ENCODE data around the gene ANKRD36. TPM values are rescaled to one million over a fixed set of nuclear protein-coding genes. Genes with fewer than 3 reads are reported as not detected.
A peak's percentile ranks its signal among the peaks of the same experiment; 100 is the strongest.
"Not testable (repeated sequence)": the region's sequence is repeated elsewhere in the genome, so short reads cannot be mapped to it uniquely, and the experiment has no call there.

Gene ANKRD36
- total RNA-seq, 1 donor from 2014 or later: 24.4 TPM

GRCh38 chr2:97210325-97210724 lies 97.4 kb downstream of the ANKRD36 start:
- ATAC-seq: no peak

GRCh38 chr2:97215025-97215424 lies 102.1 kb downstream of the ANKRD36 start:
- H3K9me3 ChIP-seq; DNase-seq; H3K27me3 ChIP-seq (ENCODE audit: low read depth); H3K27ac ChIP-seq; ATAC-seq; intact Hi-C loops (cut with DNase I); H3K4me1 ChIP-seq; H3K4me3 ChIP-seq: not testable (repeated sequence)
- peaks cover 58% of the 10 kb centered on the region for H3K36me3 ChIP-seq

More at GRCh38 chr2:97210325-97210724, 97.4 kb downstream of the ANKRD36 start:
- no peak for TF ChIP-seq CTCF (IDR thresholded peaks at IDR 0.05)
- no peaks in the 10 kb centered on the region for H3K4me1 ChIP-seq
- intact Hi-C loops (cut with DNase I): no loop called here
- no peak overlapping the region for H3K27ac ChIP-seq
- no peak overlapping the region for H3K4me3 ChIP-seq
- H3K9me3 ChIP-seq: no peaks in the 10 kb centered on the region
- H3K36me3 ChIP-seq: peaks cover 46% of the 10 kb centered on the region
- H3K27me3 ChIP-seq (ENCODE audit: low read depth): no peaks in the 10 kb centered on the region
- no peak for DNase-seq

- ATAC-seq; intact Hi-C loops (cut with DNase I); H3K27ac ChIP-seq: not testable (repeated sequence)
Measured at GRCh38 chr2:97230848-97231585, 118.1 kb downstream of the ANKRD36 start.

GRCh38 chr2:97232981-97233380 lies 120.0 kb downstream of the ANKRD36 start:
- H3K36me3 ChIP-seq: peaks cover 13% of the 10 kb centered on the region
- H3K4me3 ChIP-seq; H3K4me1 ChIP-seq; H3K27ac ChIP-seq; H3K27me3 ChIP-seq (ENCODE audit: low read depth); ATAC-seq; DNase-seq; H3K9me3 ChIP-seq; intact Hi-C loops (cut with DNase I): not testable (repeated sequence)

More at GRCh38 chr2:97230848-97231585, 118.1 kb downstream of the ANKRD36 start:
- not testable (repeated sequence) for H3K27me3 ChIP-seq (ENCODE audit: low read depth); H3K9me3 ChIP-seq; DNase-seq; H3K4me3 ChIP-seq; H3K4me1 ChIP-seq
- peaks cover 13% of the 10 kb centered on the region for H3K36me3 ChIP-seq

- ATAC-seq; H3K27ac ChIP-seq; intact Hi-C loops (cut with DNase I); H3K9me3 ChIP-seq; H3K4me1 ChIP-seq; DNase-seq; H3K27me3 ChIP-seq (ENCODE audit: low read depth); H3K4me3 ChIP-seq: not testable (repeated sequence)
- H3K36me3 ChIP-seq: peaks cover 13% of the 10 kb centered on the region
Measured at GRCh38 chr2:97233660-97234295, 120.8 kb downstream of the ANKRD36 start.

GRCh38 chr2:97261192-97261591 lies 148.2 kb downstream of the ANKRD36 start:
- H3K4me3 ChIP-seq; H3K27ac ChIP-seq; intact Hi-C loops (cut with DNase I); H3K9me3 ChIP-seq; DNase-seq; H3K27me3 ChIP-seq (ENCODE audit: low read depth); H3K36me3 ChIP-seq; ATAC-seq; H3K4me1 ChIP-seq: not testable (repeated sequence)

GRCh38 chr2:97266449-97266848 lies 153.5 kb downstream of the ANKRD36 start:
- H3K4me3 ChIP-seq; H3K27me3 ChIP-seq (ENCODE audit: low read depth); H3K9me3 ChIP-seq; H3K4me1 ChIP-seq; intact Hi-C loops (cut with DNase I); H3K36me3 ChIP-seq; ATAC-seq; DNase-seq; H3K27ac ChIP-seq: not testable (repeated sequence)

GRCh38 chr2:97267411-97268074 lies 154.6 kb downstream of the ANKRD36 start:
- Histone ChIP-seq H3K4me1 (no peaks in the 10 kb centered on the region), H3K9me3 (no peaks in the 10 kb centered on the region), H3K27me3 (ENCODE audit: low read depth) (no peaks in the 10 kb centered on the region), H3K27ac (no peak overlapping the region), H3K4me3 (no peak overlapping the region), H3K36me3 (no peaks in the 10 kb centered on the region)
- ATAC-seq (peak in 1 of 2 donors; percentile 29), DNase-seq (peak; percentile 24)
- intact Hi-C loops (cut with DNase I): no loop called here
- no peak for TF ChIP-seq CTCF (IDR thresholded peaks at IDR 0.05)

- H3K4me3 ChIP-seq; H3K9me3 ChIP-seq; intact Hi-C loops (cut with DNase I); ATAC-seq; H3K4me1 ChIP-seq; H3K27ac ChIP-seq; H3K36me3 ChIP-seq; H3K27me3 ChIP-seq (ENCODE audit: low read depth): not testable (repeated sequence)
- DNase-seq: peak; percentile 32
Measured at GRCh38 chr2:97268075-97268591, 155.2 kb downstream of the ANKRD36 start.

GRCh38 chr2:97276232-97276798 lies 163.4 kb downstream of the ANKRD36 start:
- DNase-seq; H3K9me3 ChIP-seq; H3K36me3 ChIP-seq; H3K4me1 ChIP-seq; H3K27me3 ChIP-seq (ENCODE audit: low read depth); H3K27ac ChIP-seq; H3K4me3 ChIP-seq; intact Hi-C loops (cut with DNase I); ATAC-seq: not testable (repeated sequence)

GRCh38 chr2:97285187-97285586 lies 172.2 kb downstream of the ANKRD36 start:
- peak; percentile 48 to 61 for ATAC-seq
- H3K27me3 ChIP-seq (ENCODE audit: low read depth); H3K4me3 ChIP-seq; DNase-seq; H3K27ac ChIP-seq; H3K36me3 ChIP-seq; intact Hi-C loops (cut with DNase I); H3K4me1 ChIP-seq; H3K9me3 ChIP-seq: not testable (repeated sequence)

Measured in lower lobe of right lung (tissue), 2 donors.